DOHH2 (cell line): ENCODE data around the gene ZCRB1.

Experiments
- H3F3A ChIP-seq: fragments of 200-600 bp; sonication (generic), shearing (Covaris generic); 2 replicates; pipeline ENCODE4 v1.6.0; 2016; ENCODE audit warnings: antibody characterized with exemption, mild to moderate bottlenecking; ENCODE audit not compliant: control insufficient read depth, insufficient read depth
- H3K27ac ChIP-seq: fragments of 200-600 bp; sonication (generic); 2 replicates; pipeline ENCODE4 v1.5.1; 2014; ENCODE audit warnings: low read depth, mild to moderate bottlenecking, low read length, moderate library complexity
- H3K27me3 ChIP-seq: fragments of 200-600 bp; sonication (generic); 2 replicates; pipeline ENCODE4 v1.6.1; 2014; ENCODE audit warnings: mild to moderate bottlenecking, low read length, mixed read lengths; ENCODE audit not compliant: control insufficient read depth
- H3K36me3 ChIP-seq: fragments of 200-600 bp; sonication (generic); 2 replicates; pipeline ENCODE4 v1.6.1; 2014; ENCODE audit warnings: mild to moderate bottlenecking, low read length, moderate library complexity, mixed read lengths; ENCODE audit not compliant: control insufficient read depth
- H3K4me1 ChIP-seq: fragments of 200-600 bp; sonication (generic); 2 replicates; pipeline ENCODE4 v1.6.1; 2014; ENCODE audit warnings: mild to moderate bottlenecking, low read length, mixed read lengths; ENCODE audit not compliant: control insufficient read depth
- H3K4me2 ChIP-seq: fragments of 200-600 bp; sonication (generic); 2 replicates; pipeline ENCODE4 v1.6.0; 2014; ENCODE audit warnings: mild to moderate bottlenecking, low read length, moderate library complexity
- H3K4me3 ChIP-seq: fragments of 200-600 bp; sonication (generic); 2 replicates; pipeline ENCODE4 v1.5.1; 2014; ENCODE audit warnings: mild to moderate bottlenecking, low read length, mixed read lengths
- H3K79me2 ChIP-seq: fragments of 200-600 bp; sonication (generic); 2 replicates; pipeline ENCODE4 v1.6.1; 2014; ENCODE audit warnings: mild to moderate bottlenecking, low read length, mixed read lengths; ENCODE audit not compliant: control insufficient read depth
- H3K9me2 ChIP-seq: fragments of 200-600 bp; sonication (generic); replicated peaks from 2 replicates; pipeline ENCODE4 v1.6.1; 2014; ENCODE audit warnings: mild to moderate bottlenecking, low read length, mixed read lengths; ENCODE audit not compliant: control insufficient read depth
- H3K9me3 ChIP-seq: fragments of 200-600 bp; sonication (generic); 2 replicates; pipeline ENCODE4 v1.6.1; 2014; ENCODE audit warnings: antibody characterized with exemption, low read length, mixed read lengths; ENCODE audit not compliant: control insufficient read depth, insufficient read depth
- H4K20me1 ChIP-seq: fragments of 200-600 bp; sonication (generic); 2 replicates; pipeline ENCODE4 v1.6.0; 2014; ENCODE audit warnings: low read depth, mild to moderate bottlenecking, antibody characterized with exemption, low read length, moderate library complexity; ENCODE audit not compliant: control insufficient read depth, insufficient read depth
- CTCF ChIP-seq: fragments of 200-600 bp; sonication (generic); IDR thresholded peaks from one replicate; pipeline ENCODE4 v1.5.1; 2014; ENCODE audit warnings: antibody characterized with exemption, mild to moderate bottlenecking, low read depth, low read length; ENCODE audit not compliant: poor library complexity, severe bottlenecking
- EZH2phosphoT487 ChIP-seq: fragments of 200-600 bp; sonication (generic); IDR thresholded peaks from 2 replicates; pipeline ENCODE4 v1.6.1; 2017; ENCODE audit warnings: borderline replicate concordance, mild to moderate bottlenecking, antibody characterized with exemption, low read length, moderate library complexity, mixed read lengths

The ZCRB1 gene

GRCh38 chr12:42298887-42299286, 27.0 kb downstream of the ZCRB1 start:
- H3K27ac ChIP-seq: no peak overlapping the region
- H3K9me3 ChIP-seq: no peaks in the 10 kb centered on the region
- H3K9me2 ChIP-seq: no peaks in the 10 kb centered on the region
- no peak for TF ChIP-seq EZH2phosphoT487
- TF ChIP-seq CTCF: no peak
- no peak overlapping the region for H3K4me3 ChIP-seq
- H3K79me2 ChIP-seq: no peaks in the 10 kb centered on the region
- H3K27me3 ChIP-seq: peaks cover 9% of the 10 kb centered on the region
- H3F3A ChIP-seq: no peaks in the 10 kb centered on the region
- peaks cover 16% of the 10 kb centered on the region for H3K4me1 ChIP-seq
- no peaks in the 10 kb centered on the region for H3K36me3 ChIP-seq
- H3K4me2 ChIP-seq: no peak overlapping the region
- H4K20me1 ChIP-seq: no peaks in the 10 kb centered on the region

GRCh38 chr12:42296503-42297109, 29.3 kb downstream of the ZCRB1 start:
- no peaks in the 10 kb centered on the region for H3F3A ChIP-seq
- no peak overlapping the region for H3K27ac ChIP-seq
- TF ChIP-seq EZH2phosphoT487 (no peak), CTCF (peak; percentile 83)
- no peak overlapping the region for H3K4me2 ChIP-seq
- H3K9me3 ChIP-seq: no peaks in the 10 kb centered on the region
- H3K36me3 ChIP-seq: no peaks in the 10 kb centered on the region
- H3K4me3 ChIP-seq: no peak overlapping the region
- H3K9me2 ChIP-seq: no peaks in the 10 kb centered on the region
- no peaks in the 10 kb centered on the region for H4K20me1 ChIP-seq
- peaks cover 6% of the 10 kb centered on the region for H3K27me3 ChIP-seq
- H3K4me1 ChIP-seq: peaks cover 16% of the 10 kb centered on the region
- H3K79me2 ChIP-seq: no peaks in the 10 kb centered on the region

GRCh38 chr12:42291680-42292079, 34.2 kb downstream of the ZCRB1 start:
- Histone ChIP-seq H4K20me1 (no peaks in the 10 kb centered on the region), H3K4me1 (no peaks in the 10 kb centered on the region), H3K4me2 (no peak overlapping the region), H3K9me2 (no peaks in the 10 kb centered on the region), H3K79me2 (no peaks in the 10 kb centered on the region), H3K4me3 (no peak overlapping the region), H3K36me3 (no peaks in the 10 kb centered on the region), H3K27ac (no peak overlapping the region), H3K27me3 (peaks cover 5% of the 10 kb centered on the region; the same call in 1 of the 2 replicates), H3K9me3 (no peaks in the 10 kb centered on the region), H3F3A (no peaks in the 10 kb centered on the region)
- no peak for TF ChIP-seq CTCF
- TF ChIP-seq EZH2phosphoT487: no peak

DNA sequence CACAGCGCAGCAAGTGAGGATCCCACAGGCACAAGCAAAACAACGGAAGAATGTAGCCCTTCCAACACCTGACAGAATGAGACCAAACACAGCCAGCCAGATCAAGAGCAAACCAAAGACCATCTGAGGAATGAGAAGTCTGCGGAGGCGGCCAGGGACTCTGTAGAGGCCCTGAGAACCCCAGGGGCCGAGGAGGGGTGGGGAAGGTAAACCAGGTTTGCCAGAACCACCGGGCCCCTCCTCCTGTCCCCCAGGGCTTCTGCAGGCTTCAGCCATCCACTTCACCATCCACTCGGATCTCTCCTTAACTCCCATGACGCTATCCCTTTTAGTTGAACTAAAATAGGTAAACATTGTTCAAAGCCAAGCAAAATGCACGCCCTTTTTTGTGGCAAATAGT, 37.4 kb downstream of the ZCRB1 start:
- H3K27ac ChIP-seq: no peak overlapping the region
- H4K20me1 ChIP-seq: no peaks in the 10 kb centered on the region
- no peaks in the 10 kb centered on the region for H3K9me2 ChIP-seq
- H3F3A ChIP-seq: no peaks in the 10 kb centered on the region
- no peaks in the 10 kb centered on the region for H3K9me3 ChIP-seq
- H3K4me3 ChIP-seq: no peak overlapping the region
- no peaks in the 10 kb centered on the region for H3K4me1 ChIP-seq
- no peaks in the 10 kb centered on the region for H3K79me2 ChIP-seq
- H3K36me3 ChIP-seq: no peaks in the 10 kb centered on the region
- peaks cover 5% of the 10 kb centered on the region; the same call in 1 of the 2 replicates for H3K27me3 ChIP-seq
- TF ChIP-seq EZH2phosphoT487: no peak
- no peak for TF ChIP-seq CTCF
- H3K4me2 ChIP-seq: no peak overlapping the region
